HL-60 (cell line): ENCODE data around the gene NCOA3.

ENCODE experiments used
- CTCF ChIP-seq: IDR thresholded peaks from one replicate; pipeline ENCODE4 v1.5.1; 2011; ENCODE audit warnings: low read length, control low read depth, inconsistent platforms; ENCODE audit not compliant: insufficient read depth
- GABPA ChIP-seq: IDR thresholded peaks from 2 replicates; pipeline ENCODE4 v1.6.1; 2012; ENCODE audit warnings: low read depth
- POLR2AphosphoS5 ChIP-seq: IDR thresholded peaks from 2 replicates; pipeline ENCODE4 v1.6.1; 2012; ENCODE audit warnings: low read depth
- TF ChIP-seq, protein P1 (sequence below): IDR thresholded peaks from 2 replicates; pipeline ENCODE4 v1.6.1; 2012; ENCODE audit warnings: low read depth; ENCODE audit not compliant: insufficient replicate concordance

- TF ChIP-seq CTCF: no peak
- TF ChIP-seq, protein P1, sequence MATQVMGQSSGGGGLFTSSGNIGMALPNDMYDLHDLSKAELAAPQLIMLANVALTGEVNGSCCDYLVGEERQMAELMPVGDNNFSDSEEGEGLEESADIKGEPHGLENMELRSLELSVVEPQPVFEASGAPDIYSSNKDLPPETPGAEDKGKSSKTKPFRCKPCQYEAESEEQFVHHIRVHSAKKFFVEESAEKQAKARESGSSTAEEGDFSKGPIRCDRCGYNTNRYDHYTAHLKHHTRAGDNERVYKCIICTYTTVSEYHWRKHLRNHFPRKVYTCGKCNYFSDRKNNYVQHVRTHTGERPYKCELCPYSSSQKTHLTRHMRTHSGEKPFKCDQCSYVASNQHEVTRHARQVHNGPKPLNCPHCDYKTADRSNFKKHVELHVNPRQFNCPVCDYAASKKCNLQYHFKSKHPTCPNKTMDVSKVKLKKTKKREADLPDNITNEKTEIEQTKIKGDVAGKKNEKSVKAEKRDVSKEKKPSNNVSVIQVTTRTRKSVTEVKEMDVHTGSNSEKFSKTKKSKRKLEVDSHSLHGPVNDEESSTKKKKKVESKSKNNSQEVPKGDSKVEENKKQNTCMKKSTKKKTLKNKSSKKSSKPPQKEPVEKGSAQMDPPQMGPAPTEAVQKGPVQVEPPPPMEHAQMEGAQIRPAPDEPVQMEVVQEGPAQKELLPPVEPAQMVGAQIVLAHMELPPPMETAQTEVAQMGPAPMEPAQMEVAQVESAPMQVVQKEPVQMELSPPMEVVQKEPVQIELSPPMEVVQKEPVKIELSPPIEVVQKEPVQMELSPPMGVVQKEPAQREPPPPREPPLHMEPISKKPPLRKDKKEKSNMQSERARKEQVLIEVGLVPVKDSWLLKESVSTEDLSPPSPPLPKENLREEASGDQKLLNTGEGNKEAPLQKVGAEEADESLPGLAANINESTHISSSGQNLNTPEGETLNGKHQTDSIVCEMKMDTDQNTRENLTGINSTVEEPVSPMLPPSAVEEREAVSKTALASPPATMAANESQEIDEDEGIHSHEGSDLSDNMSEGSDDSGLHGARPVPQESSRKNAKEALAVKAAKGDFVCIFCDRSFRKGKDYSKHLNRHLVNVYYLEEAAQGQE: no peak
- no peak for TF ChIP-seq POLR2AphosphoS5
- no peak for TF ChIP-seq GABPA
Observed at GRCh38 chr20:47466213-47466612, 35.5 kb upstream of the NCOA3 start.
